ENCODE results near the gene PRKG1.

DNA sequence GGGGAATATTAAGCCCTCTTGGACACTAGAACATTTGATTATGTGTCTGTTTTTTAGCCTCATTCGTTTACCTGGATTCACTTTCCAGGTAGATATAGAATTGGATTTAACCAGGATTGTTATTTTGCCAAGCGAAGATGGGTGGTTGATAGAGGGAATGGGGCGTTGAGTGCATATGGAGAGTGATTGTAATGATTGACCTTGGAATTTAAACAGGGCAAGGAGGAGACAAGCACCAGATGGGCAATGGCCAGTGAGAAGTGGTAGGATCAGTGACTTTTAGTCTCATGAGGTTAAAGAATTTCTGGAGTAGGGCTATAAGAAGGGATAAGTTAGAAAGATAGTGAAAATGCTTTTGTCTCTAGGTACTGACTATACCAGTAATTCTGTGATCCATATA, 836.3 kb downstream of the PRKG1 start:
- no peak for TF ChIP-seq EP300 (IDR thresholded peaks at IDR 0.05; ENCODE audit: borderline replicate concordance in 1 of 2, low read depth in 2 of 2, low read length in 2 of 2)
- TF ChIP-seq, protein P1, sequence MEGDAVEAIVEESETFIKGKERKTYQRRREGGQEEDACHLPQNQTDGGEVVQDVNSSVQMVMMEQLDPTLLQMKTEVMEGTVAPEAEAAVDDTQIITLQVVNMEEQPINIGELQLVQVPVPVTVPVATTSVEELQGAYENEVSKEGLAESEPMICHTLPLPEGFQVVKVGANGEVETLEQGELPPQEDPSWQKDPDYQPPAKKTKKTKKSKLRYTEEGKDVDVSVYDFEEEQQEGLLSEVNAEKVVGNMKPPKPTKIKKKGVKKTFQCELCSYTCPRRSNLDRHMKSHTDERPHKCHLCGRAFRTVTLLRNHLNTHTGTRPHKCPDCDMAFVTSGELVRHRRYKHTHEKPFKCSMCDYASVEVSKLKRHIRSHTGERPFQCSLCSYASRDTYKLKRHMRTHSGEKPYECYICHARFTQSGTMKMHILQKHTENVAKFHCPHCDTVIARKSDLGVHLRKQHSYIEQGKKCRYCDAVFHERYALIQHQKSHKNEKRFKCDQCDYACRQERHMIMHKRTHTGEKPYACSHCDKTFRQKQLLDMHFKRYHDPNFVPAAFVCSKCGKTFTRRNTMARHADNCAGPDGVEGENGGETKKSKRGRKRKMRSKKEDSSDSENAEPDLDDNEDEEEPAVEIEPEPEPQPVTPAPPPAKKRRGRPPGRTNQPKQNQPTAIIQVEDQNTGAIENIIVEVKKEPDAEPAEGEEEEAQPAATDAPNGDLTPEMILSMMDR (IDR thresholded peaks at IDR 0.05; ENCODE audit: control extremely low read depth in 1 of 3, insufficient read depth in 1 of 3, low read depth in 1 of 3, low read length in 3 of 3): no peak
- TF ChIP-seq POLR2AphosphoS5 (IDR thresholded peaks at IDR 0.05; ENCODE audit: low read depth, low read length): no peak
- no peak for TF ChIP-seq CBX5 (IDR thresholded peaks at IDR 0.05; ENCODE audit: low read depth, low read length)
- TF ChIP-seq POLR2A (IDR thresholded peaks at IDR 0.05; ENCODE audit: control extremely low read depth in 1 of 2, low read depth in 2 of 2, low read length in 2 of 2): no peak
- TF ChIP-seq POU5F1 (IDR thresholded peaks at IDR 0.05; ENCODE audit: low read depth, low read length): no peak
- no peak for TF ChIP-seq JUND (IDR thresholded peaks at IDR 0.05; ENCODE audit: low read length)
- no peak for TF ChIP-seq SIN3A (conservative IDR thresholded peaks at IDR 0.05 in 1 of 2, IDR thresholded peaks at IDR 0.05 in 1 of 2; ENCODE audit: low read depth in 1 of 2, low read length in 2 of 2)
- TF ChIP-seq KDM1A (IDR thresholded peaks at IDR 0.05; ENCODE audit: borderline replicate concordance, low read length): no peak
- TF ChIP-seq, protein P2, sequence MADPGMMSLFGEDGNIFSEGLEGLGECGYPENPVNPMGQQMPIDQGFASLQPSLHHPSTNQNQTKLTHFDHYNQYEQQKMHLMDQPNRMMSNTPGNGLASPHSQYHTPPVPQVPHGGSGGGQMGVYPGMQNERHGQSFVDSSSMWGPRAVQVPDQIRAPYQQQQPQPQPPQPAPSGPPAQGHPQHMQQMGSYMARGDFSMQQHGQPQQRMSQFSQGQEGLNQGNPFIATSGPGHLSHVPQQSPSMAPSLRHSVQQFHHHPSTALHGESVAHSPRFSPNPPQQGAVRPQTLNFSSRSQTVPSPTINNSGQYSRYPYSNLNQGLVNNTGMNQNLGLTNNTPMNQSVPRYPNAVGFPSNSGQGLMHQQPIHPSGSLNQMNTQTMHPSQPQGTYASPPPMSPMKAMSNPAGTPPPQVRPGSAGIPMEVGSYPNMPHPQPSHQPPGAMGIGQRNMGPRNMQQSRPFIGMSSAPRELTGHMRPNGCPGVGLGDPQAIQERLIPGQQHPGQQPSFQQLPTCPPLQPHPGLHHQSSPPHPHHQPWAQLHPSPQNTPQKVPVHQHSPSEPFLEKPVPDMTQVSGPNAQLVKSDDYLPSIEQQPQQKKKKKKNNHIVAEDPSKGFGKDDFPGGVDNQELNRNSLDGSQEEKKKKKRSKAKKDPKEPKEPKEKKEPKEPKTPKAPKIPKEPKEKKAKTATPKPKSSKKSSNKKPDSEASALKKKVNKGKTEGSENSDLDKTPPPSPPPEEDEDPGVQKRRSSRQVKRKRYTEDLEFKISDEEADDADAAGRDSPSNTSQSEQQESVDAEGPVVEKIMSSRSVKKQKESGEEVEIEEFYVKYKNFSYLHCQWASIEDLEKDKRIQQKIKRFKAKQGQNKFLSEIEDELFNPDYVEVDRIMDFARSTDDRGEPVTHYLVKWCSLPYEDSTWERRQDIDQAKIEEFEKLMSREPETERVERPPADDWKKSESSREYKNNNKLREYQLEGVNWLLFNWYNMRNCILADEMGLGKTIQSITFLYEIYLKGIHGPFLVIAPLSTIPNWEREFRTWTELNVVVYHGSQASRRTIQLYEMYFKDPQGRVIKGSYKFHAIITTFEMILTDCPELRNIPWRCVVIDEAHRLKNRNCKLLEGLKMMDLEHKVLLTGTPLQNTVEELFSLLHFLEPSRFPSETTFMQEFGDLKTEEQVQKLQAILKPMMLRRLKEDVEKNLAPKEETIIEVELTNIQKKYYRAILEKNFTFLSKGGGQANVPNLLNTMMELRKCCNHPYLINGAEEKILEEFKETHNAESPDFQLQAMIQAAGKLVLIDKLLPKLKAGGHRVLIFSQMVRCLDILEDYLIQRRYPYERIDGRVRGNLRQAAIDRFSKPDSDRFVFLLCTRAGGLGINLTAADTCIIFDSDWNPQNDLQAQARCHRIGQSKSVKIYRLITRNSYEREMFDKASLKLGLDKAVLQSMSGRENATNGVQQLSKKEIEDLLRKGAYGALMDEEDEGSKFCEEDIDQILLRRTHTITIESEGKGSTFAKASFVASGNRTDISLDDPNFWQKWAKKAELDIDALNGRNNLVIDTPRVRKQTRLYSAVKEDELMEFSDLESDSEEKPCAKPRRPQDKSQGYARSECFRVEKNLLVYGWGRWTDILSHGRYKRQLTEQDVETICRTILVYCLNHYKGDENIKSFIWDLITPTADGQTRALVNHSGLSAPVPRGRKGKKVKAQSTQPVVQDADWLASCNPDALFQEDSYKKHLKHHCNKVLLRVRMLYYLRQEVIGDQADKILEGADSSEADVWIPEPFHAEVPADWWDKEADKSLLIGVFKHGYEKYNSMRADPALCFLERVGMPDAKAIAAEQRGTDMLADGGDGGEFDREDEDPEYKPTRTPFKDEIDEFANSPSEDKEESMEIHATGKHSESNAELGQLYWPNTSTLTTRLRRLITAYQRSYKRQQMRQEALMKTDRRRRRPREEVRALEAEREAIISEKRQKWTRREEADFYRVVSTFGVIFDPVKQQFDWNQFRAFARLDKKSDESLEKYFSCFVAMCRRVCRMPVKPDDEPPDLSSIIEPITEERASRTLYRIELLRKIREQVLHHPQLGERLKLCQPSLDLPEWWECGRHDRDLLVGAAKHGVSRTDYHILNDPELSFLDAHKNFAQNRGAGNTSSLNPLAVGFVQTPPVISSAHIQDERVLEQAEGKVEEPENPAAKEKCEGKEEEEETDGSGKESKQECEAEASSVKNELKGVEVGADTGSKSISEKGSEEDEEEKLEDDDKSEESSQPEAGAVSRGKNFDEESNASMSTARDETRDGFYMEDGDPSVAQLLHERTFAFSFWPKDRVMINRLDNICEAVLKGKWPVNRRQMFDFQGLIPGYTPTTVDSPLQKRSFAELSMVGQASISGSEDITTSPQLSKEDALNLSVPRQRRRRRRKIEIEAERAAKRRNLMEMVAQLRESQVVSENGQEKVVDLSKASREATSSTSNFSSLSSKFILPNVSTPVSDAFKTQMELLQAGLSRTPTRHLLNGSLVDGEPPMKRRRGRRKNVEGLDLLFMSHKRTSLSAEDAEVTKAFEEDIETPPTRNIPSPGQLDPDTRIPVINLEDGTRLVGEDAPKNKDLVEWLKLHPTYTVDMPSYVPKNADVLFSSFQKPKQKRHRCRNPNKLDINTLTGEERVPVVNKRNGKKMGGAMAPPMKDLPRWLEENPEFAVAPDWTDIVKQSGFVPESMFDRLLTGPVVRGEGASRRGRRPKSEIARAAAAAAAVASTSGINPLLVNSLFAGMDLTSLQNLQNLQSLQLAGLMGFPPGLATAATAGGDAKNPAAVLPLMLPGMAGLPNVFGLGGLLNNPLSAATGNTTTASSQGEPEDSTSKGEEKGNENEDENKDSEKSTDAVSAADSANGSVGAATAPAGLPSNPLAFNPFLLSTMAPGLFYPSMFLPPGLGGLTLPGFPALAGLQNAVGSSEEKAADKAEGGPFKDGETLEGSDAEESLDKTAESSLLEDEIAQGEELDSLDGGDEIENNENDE (IDR thresholded peaks at IDR 0.05; ENCODE audit: insufficient replicate concordance, low read length): no peak
- TF ChIP-seq MAFK (IDR thresholded peaks at IDR 0.05; ENCODE audit: low read depth, low read length): no peak

All from H1 (cell line).